NCI-H460 (cell line): Measurements from ENCODE around the gene NR6A1. TPM values are rescaled to one million over a fixed set of nuclear protein-coding genes. Genes with fewer than 3 reads are reported as not detected.
A peak's percentile ranks its signal among the peaks of the same experiment; 100 is the strongest.

Source experiments
- DNase-seq: peaks from one replicate; pipeline ENCODE4 v3.0.0-alpha.2; 2016; ENCODE audit warnings: low read depth; ENCODE audit errors: extremely low read depth
- total RNA-seq: library from RNA; depleted of rRNA; stranded (reverse); fragments of >200 nt; shearing (Covaris generic); gene quantifications from 2 replicates; pipeline ENCODE4 v1.2.3, GENCODE V29; 2014

NR6A1 gene
- total RNA-seq, 1 experiment from 2014 or later, result 0.89 TPM

DNA sequence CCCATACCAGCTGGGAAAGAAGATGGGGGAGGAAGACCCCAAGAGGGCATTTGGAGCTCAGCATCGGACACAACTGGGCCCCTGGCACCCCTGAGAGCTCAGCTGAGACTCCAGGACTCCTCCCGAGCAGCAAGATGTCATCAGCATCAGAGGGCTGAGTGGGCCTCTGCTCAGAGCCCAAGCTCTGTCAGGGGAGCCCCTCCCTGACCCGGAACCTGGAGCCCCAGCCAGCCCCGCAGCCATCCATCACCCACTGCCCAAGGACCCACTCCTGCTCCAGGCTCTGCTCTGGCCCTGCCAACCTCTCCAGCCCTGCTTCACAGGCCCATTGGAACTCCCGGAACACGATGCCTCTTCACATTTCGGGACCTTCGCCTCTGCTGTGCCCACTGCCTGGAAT is 273.7 kb downstream of the NR6A1 start:
- DNase-seq, result no peak

DNA sequence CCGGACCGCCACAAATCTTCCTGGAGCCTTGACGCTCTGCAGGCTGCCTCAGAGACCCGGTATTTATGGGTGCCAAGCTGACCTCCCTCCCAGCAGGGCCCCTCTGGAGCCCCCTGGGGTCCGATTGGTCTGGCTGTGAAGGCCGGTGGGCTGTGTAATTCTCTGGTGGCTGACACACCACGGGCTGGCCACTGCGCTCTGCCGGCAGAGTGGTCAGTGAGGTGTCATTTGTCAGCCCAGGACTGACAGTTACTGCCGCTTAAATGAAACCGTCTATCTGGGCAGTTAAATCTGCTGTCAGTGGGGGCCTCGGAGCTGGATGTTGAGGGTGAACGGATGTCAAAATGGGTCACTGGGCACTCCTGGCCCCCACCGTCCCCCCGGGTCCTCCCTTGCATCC is 274.6 kb downstream of the NR6A1 start:
- DNase-seq, result no peak

DNA sequence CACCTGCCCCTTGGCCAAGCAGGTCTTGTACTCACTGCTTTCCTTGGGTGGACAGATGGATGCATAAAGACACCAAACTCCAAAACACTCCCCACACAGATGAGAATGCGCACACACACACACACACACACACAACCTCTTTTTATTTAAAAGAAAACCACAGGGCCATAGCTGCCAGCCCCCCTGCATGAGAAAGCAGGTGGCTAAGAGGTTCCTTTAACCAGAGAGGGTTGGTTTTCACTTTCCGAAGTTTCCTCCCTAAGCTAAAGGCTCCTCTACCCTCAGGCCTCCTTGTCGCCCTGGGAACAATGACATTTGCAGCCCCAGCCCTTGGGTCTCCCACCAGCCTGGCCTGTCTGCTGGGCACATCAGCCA is 275.0 kb downstream of the NR6A1 start:
- no peak for DNase-seq

DNA sequence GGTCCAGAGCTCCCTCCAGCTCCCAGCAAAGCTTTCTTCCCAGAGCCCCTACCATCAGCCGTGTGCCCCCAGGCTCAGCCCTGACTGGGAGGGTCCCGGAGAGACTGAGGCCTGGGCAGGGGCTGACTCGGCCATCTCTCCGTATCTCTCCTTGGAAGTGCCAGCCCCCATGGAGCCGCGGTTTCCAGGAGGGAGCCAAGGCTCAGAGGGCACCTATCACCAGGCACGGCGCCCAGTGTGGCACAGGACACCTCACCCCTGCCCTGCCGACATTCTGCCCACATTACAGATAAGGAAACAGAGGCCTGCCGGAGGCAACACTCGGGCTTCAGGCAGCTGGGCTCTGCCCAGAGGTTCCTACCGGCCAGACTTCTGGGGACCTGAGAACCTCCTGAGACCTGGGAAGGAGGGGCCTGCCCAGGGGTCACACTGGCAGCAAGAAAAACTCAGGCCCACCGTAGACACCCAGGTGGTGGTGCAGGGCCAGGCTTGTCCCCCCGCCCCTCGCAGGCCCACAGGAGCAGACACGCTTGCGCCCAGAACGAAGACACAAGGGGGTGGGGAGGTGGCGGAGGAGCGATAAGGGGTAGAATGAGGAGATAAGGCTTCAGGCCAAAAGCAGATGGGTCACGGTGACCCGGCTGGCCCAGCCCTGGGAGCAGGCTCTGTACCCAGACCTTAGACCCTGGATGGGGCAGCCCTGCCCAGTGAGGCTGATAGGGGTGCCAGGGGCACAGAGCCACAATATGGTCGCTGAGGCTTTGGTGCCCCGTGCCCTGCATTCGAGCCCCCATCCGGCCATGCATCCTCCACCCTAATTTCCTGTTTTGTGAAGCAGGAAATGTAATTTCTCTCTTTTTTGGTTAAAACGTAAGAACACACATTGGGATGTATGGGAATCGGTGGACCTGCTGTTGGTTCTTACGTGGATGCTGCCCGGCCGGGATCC is 275.7 kb downstream of the NR6A1 start:
- DNase-seq, result no peak

DNA sequence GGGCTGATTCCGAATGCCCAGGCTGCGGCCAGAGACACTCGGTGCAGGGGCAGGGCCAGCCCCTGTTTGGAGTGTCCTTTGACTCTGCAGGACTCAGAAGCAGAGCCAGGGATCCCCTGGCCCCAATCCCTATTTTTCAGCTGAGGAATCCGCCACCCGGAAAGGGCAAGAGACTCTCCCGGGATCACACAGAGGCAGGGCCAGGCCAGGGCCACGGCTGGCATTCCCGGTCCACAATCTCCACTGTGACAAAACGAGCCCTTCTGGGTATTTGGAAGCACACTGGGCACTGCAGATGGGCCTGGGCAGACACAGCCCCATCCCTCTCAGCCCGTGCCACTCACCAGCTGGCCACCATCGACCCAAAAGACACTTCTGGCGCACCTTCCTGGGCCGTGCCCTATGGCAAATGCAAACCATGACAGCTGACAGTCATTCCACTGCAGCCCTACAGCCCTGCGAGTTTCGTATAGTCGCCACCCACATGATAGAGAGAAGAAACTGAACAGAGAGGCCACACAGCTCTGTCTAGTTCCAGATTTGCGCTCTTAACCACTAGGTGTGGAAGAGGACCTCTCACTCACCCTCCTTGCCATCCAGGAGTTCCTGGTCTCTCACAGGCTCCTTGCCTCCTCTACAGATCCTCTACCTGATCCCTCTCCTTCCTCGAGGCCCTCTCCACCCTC is 277.2 kb downstream of the NR6A1 start:
- DNase-seq, result no peak

DNA sequence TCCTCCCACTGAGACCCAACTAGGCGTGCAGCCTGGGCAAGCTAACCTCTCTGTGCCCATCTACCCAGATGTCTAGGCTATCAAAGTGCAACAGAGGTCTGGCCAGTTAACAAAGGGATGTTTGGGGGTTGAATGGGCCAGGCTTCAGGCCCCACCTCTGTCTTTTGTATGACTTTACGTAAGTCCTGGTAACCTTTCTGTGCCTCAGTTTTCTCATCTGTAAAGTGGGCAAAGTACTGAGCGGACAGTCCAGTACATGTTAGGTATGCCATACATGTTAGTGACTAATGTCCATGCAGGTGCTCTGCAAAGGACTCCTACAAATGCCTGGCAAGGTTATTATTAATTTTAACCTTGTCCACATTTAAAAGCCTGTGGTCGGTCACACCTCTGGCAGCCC is 277.9 kb downstream of the NR6A1 start:
- DNase-seq, result no peak

DNA sequence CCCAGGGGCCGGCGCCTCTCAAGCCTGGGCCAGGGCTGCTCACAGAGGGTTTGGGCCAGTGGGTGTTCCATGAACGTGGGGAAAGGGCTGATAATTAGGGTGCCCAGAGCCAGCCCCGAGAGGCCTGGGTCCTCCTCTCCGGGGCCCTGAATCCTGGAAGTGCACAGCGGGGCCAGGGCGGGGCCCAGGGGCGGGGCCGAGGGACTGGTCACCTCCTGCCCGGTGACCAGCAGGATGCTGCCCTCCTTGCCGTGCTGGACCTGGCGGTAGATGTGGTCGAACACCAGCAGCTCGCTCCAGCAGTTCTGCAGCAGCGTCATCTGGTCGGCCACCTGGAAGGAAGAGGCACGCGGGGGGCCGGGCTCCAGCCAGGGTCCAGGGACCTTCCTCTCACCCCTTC is 278.3 kb downstream of the NR6A1 start:
- DNase-seq, result no peak

DNA sequence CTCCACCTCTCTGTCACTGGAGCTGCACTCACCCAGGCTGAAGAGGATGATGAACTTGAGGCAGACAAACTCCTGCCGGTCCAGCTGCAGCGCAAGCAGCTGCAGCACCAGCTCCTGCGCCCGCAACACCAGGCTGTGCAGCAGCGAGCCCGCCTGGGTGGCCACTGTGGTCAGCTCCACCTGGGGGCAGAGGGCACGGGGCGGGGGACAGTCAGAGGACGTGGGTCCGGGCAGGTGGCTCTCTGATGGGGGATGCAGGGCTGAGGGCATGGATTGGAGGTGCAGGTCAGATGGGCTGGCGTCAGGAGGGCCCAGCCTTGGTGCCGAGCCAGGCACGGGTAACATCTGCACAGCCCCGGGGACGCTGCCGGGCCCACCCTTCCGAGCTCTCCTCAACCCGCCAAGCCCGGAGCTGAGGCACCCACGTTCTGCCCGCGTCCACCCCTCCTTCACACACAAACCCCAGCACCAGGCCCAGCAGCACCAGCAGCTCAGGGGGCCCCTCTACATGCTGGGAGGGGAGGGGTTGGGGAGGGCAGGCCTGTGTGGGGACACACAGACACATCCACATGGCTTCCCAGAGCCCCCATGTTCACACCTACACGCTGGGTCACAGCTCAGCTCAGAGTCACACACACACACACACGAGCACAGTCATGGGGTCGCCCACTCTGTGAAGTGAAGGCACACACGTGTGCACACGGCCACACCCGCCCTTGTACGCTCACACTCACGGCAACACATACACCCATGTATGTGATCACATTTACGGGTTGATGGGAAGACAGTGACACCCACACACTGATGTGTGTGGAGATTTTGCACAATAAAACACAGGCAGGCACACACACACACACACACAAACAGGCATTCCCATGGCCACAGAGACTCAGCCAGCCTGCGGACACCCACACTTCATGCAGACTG is 279.8 kb downstream of the NR6A1 start:
- no peak for DNase-seq

DNA sequence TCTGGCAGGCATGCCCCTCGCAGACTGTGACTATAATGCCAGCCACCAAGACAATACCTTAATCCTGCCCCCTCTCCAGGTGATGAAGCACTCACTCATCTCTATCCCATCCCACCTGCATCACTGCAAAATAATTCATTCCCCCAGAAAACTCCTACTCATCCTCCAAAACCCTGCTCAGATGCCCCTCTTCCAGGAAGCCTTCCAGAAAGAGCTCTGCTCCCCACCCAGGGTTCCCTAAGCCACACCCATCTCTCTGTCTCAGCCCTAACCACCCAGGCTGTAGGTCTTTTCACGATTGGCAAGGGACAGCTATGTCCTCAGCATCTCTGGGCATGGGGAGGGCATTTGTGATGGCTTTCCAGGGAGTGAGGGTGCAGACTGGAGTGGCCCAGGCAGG is 281.1 kb downstream of the NR6A1 start:
- no peak for DNase-seq

DNA sequence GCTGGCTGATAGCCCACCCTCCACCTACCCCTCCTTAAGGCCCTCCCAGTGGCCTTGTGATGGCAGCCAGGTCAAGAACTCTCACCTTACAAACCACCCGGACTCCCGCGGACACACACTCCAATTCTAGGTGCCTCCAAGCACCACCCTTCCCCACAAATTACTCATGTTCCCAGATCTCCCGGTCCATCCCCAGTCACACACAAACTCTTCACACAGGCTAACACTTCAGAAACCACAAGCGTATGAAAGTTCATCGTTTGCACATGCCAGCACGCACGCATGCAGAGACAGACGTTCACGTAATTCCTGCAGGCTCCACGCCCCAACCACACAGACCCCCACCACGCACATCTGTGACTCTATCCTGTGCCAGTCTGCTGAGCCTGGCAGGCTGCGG is 281.9 kb downstream of the NR6A1 start:
- no peak for DNase-seq

DNA sequence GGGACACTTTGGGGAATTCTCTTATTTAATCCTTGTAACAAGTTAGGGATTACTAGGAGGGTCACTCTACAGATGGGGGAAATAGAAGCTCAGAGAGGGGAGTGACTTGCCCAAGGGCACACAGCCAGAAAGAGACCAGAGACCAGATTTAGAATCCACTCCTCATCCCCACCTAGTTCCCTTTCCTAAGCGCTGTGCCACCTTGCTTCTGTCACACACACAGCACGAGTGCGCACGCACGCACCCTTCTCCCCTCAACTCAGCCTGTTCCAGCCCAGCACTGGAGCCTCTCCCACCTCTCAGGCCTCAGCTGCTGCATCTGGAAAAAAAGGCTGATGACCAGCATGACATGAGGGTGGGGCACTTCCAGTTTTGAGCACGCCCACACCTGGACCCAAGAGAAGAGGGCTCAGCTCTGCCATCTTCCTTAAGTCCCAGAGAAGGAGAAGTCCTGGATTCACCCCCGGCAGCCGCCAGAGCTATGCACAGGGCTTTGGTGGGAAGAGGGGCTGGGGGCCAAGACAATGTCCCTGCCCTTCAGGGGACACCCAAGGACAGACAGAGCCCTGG is 282.4 kb downstream of the NR6A1 start:
- no peak for DNase-seq

DNA sequence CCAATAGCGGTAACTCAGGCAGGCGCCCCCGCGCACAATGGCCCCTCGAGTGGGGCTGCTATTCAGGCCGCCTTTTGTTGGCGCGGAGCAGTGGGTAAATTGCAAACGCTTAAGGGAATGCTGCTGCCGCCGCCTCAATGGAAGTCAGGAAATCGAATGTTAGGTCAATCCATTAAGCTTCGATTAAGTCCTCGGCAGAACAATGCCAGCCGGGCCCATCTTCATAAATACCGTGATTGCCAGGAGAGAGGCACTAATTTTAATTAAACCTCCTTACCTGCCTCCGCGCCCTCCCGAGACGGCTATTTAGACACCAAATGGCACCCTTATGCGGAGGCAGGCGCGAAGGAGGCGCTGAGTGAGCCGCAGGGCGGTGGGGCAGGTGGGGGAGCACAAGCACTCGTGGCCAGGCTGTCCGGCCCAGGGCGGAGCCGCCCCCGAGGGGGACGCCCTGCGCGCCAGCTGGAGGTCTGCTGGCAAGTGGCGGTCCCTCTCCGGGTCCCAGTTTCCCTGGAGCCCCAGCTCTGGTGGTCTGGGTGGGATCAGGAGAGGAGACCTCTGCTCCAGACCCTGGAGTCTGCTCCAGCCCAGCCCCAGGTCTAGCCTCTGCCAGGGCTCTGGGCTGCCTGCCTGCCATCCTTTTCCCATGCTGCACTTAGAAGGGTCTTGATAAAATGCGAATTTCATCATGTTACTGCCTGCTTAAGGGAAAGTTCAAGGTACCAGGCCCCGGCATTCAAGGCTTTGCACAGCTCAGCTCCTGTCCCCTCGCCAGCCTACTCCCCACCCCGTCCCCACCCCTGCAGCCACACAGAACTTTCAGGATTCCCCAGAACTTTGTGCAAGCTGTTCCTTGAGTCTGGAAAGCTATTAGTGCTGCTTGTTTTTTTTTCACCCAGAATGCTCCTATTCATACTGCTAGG is 283.6 kb downstream of the NR6A1 start:
- DNase-seq, result no peak

DNA sequence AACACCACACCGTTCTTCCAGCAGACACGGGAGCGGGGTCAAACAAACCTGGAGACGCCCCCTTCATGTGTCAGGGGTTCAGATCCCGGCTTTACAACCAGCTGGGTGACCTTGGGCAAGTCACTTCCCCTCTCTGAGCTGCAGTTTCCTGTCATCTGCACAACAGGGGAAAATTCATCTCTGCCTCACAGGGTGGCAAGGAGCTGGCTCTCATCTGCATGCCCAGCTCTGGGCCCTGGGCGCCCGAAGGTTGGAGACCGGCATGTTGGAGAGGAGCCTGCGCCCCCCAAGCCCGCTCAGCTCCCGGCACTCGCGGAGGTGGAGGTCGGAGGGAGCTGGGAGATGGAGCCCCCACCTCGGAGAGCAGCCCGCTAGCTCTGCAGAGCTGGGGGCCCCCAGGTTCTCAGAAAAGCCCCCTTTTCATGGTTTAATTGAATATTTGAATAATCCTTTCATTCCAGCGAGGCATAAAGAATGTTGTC is 284.3 kb downstream of the NR6A1 start:
- no peak for DNase-seq

DNA sequence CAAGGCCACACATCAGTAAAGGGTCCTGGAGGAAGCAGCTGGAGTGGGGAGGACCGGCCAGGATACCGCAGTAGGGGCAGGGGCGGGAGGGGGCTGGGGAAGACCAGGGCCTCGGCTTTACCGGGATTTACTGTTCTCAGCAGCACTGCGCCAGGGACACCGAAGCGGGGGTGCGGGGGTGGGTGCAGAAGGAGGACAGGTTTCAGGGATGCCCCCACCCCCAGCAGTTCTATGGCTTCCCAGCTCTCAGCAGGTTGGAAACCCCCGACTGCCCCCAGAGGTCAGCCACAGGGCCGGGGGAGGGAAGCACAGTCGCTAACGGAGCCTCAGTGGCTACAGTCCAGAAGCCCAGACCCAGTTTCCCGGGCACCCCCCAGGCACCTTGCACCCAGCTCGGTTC is 285.2 kb downstream of the NR6A1 start:
- no peak for DNase-seq

DNA sequence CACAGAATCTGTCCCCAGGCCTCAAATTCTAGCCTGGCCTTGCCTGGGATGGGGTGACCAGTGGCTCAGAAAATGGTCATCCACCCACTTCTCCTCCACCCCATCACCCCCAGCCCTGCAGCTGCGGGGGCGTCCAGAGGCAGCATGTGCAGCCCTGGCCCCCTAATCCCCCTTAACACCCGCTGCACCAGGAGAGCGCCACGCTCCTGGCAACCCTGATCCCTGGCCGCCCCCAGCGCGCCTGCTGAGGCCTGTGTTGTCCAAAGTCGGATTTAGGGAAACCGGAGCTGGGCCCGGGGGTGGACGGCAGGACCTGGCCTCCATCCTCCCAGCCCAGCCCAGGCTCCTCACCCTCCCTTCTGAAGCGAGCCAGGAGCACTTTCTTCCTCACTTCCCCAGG is 285.9 kb downstream of the NR6A1 start:
- no peak for DNase-seq

DNA sequence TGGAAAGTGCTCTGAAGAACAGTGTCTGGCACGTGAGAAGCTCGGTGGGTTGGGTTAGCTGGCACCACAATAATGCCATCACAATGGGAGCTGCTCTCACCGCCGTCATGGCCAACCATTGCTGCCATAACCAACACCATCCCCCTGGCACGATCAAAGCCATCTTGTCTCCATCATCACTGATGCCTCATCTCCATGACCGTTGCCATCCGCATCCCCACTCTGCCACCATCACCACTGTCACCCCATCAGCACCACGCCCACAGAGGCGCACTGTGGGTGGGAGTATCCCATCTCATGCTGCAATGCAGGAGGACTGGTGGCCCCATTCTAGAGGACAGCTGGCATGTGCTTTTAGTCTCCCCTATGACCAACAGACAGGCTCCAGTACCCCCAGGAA is 287.6 kb downstream of the NR6A1 start:
- DNase-seq, result no peak

DNA sequence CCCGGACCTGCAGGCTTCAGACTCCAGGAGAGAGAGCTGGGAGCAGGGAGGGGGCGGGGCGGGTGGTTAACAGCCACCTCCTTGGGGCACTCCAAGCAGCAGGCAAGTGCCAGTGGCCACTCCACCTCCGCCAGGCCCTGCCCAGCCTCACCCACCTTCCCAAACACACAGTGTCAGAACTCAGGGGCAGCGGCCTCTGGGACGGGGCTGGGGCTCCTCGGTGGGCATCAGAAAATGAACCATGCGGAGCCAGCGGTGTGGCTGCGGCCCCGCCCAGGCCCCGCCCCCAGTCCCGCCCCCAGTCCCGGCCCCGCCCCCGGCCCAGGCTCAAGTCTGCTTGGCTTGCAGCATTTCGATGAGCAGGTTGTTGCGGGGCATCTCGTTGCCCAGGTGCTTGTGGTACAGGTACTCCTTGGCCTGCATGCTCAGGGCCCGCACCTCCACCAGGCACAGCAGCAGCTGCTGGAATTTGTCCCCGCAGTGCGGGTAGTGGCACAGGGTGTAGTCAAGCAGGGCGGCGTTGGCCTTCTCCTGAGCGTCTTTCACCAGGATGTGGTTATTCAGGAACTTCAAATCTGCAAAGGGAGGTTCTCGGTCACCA is 288.6 kb downstream of the NR6A1 start:
- DNase-seq, result no peak

DNA sequence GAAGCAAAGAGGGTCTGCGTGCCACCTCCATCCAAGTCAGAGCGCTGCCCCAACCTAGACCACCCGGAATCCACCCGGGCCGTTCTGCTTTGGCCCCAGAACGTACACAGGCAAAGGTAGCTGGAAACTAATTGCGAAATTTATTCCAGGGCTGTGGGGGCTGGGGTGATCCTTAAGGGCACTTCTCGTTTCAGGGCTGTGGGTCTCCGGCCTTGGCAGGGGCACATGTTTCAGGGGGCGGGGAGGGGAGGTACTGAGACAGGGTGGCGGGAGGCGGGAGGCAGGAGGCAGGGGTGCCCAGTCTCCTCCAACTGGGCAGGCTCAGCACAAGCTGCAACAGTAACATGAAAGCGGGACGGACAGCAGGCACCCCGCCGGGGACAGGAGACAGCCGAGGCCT is 290.0 kb downstream of the NR6A1 start:
- no peak for DNase-seq

DNA sequence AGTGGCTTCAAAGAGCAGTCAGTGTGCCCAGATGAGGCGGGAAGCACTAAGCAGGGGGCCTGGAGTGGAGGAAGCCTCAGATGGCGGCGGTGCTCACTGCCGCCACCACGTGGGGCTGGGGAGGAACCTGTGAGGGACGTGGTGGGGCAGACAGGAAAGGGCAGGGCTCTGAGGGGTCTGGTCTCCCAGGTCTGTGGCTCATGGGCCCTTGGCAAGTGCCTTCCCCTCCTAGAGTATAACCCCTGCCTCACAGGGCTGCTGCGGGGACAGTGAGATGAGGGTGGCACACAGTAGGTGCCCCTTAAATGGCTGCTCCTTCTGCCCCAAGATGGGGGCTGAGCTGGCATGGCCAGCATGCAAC is 290.5 kb downstream of the NR6A1 start:
- peak; percentile 31 for DNase-seq
